Central memory CD8-positive, alpha-beta T cell (primary cell): ENCODE measurements around the gene SSBP3.

ENCODE experiments used
- ATAC-seq: fragments of 150-1000 bp; cut with Tn5 transposase; replicated peaks from 2 replicates; pipeline ENCODE4 v1.10.0; 2022; ENCODE audit warnings: mild to moderate bottlenecking, moderate FRiP score, moderate number of reproducible peaks; ENCODE audit not compliant: poor library complexity, severe bottlenecking; ENCODE audit errors: extremely low read depth
- DNase-seq, 2 donors: peaks; one replicate each; pipeline ENCODE4 v3.0.0; 2021; ENCODE audit warnings: low spot score in 2 of 2
- H3K27ac Mint-ChIP-seq: one replicate; pipeline ENCODE4 v1.8.0; 2022; ENCODE audit warnings: low read depth, mild to moderate bottlenecking, moderate library complexity, mixed read lengths
- H3K27me3 Mint-ChIP-seq: one replicate; pipeline ENCODE4 v1.8.0; 2022; ENCODE audit warnings: mixed read lengths
- H3K36me3 Mint-ChIP-seq: one replicate; pipeline ENCODE4 v1.8.0; 2022; ENCODE audit warnings: mild to moderate bottlenecking, moderate library complexity, mixed read lengths; ENCODE audit not compliant: insufficient read depth
- H3K4me1 Mint-ChIP-seq: one replicate; pipeline ENCODE4 v1.8.0; 2022; ENCODE audit warnings: mixed read lengths
- H3K4me3 Mint-ChIP-seq: one replicate; pipeline ENCODE4 v1.8.0; 2022; ENCODE audit warnings: mild to moderate bottlenecking, moderate library complexity, mixed read lengths
- H3K9me3 Mint-ChIP-seq: one replicate; pipeline ENCODE4 v1.8.0; 2022; ENCODE audit warnings: mixed read lengths

Gene SSBP3

DNA sequence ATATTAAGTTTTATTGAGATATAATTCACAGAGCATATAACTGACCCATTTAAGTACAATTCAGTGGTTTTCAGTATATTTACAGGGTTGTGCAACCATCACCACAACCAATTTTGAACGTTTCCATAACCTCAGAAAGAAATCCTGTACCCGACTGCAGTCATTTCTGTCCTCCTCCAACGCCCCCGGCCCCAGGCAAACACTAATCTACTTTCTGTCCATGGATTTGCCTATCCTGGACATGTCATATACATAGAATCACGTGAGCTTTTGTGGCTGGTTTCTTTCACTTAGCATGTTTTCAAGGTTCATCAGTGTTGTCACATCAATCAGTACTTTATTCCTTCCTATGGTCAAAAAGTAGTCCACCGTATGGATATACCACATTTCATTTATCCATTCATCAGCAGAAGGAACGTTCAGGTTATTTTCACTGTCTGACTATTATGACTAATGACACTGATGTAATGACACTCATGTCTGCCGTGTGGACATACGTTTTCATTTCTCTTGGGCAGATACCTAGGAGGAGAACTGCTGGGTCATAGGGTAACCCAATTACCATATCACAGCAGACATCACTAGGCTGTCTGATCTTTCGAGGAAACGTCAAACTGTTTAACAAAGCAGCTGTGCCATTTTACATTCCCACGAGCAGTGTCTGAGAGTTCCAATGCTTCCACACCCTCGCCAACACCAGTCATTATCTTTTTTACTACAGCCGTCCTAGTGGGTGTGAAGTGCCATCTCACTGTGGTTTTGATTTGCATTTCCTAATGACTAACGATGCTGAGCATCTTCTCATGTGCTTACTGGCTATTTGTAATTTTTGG, 175.5 kb downstream of the SSBP3 start:
- Mint-ChIP-seq H3K27me3 (no peaks in the 10 kb centered on the region), H3K4me1 (peaks cover 27% of the 10 kb centered on the region), H3K36me3 (peaks cover 16% of the 10 kb centered on the region), H3K27ac (peak overlapping the region; percentile 46), H3K9me3 (no peaks in the 10 kb centered on the region), H3K4me3 (no peak overlapping the region)
- ATAC-seq, result peak; percentile 66
- no peak for DNase-seq

DNA sequence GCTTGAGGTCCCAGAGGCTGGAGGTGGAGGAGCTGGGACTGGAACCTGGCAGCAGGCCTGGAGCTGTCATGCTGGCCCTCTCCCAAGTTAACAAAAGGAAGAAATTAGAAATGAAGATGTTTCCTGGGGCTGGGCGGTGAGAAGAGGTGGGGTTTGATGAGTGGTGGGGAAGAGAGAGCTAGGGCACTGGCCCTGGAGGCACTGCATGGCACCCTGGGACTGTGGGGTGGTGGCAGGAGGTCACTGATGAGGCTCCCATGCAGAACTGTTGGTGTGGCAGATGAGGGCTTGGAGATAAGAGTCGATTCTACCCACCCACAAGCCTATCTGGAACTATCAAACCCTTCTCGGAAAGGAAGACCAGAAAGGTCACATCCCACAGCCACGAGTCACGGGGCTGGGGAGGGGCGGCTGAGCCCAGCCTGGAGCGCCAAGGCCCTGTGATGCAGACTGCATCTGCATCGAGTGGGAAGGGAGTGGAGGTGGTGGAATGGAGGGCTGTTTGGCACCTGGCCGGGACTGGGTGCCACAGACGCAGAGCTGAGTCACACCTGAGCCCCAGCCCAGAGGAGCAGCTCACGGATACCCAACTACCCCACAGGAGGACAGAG, 176.8 kb downstream of the SSBP3 start:
- Mint-ChIP-seq H3K27ac (peak overlapping the region; percentile 67), H3K36me3 (peaks cover 24% of the 10 kb centered on the region), H3K4me1 (peaks cover 27% of the 10 kb centered on the region), H3K4me3 (no peak overlapping the region), H3K27me3 (no peaks in the 10 kb centered on the region), H3K9me3 (no peaks in the 10 kb centered on the region)
- ATAC-seq (no peak), DNase-seq (no peak)

DNA sequence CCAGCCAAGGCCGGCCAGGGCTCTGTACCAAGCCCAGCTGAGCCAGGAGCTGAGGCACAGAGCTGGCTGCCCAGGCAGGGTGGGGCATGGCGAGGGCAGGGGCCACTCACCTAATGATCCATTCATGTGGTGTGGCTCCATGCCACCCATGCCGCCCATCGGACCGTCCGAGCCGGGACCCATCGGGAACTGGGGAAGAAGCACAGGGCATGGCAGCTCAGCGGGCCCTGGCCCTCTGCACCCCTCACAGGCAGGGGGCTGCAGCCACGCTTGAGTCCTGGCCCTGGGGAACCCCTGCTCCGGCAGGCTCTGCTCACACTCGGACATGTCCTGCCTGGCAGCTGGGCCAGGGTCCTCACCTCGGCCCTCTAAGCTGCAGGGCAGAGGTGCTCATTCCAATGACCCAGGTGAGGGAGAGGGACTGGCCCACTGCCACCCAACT, 177.5 kb downstream of the SSBP3 start:
- ATAC-seq (no peak), DNase-seq (no peak)
- Mint-ChIP-seq H3K27ac (peak overlapping the region; percentile 67), H3K27me3 (no peaks in the 10 kb centered on the region), H3K36me3 (peaks cover 25% of the 10 kb centered on the region), H3K4me1 (peaks cover 27% of the 10 kb centered on the region), H3K9me3 (no peaks in the 10 kb centered on the region), H3K4me3 (no peak overlapping the region)

DNA sequence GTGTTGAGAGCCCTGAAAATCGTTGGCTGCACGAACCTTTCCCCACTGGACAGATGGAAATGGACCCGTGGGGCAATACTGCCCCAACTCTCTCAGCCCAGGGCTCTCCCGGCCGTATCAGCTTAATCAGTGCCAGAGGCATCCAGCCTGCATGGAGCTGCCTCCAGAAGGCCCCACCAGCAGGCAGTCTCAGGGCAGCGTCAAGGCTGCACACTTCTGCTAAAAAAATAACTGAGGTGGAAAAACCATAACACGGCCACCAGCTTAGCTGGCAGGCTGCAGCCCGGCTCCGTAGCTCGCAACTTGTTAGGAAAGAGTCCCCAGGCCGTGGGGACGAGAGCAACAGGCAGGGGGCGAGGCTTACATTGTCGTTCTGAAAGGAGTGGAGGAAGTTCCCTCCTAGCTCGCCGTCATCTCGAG, 178.3 kb downstream of the SSBP3 start:
- Mint-ChIP-seq H3K27ac (peak overlapping the region; percentile 44), H3K27me3 (no peaks in the 10 kb centered on the region), H3K9me3 (no peaks in the 10 kb centered on the region), H3K4me1 (peaks cover 27% of the 10 kb centered on the region), H3K4me3 (no peak overlapping the region), H3K36me3 (peaks cover 27% of the 10 kb centered on the region)
- DNase-seq (no peak), ATAC-seq (no peak)

DNA sequence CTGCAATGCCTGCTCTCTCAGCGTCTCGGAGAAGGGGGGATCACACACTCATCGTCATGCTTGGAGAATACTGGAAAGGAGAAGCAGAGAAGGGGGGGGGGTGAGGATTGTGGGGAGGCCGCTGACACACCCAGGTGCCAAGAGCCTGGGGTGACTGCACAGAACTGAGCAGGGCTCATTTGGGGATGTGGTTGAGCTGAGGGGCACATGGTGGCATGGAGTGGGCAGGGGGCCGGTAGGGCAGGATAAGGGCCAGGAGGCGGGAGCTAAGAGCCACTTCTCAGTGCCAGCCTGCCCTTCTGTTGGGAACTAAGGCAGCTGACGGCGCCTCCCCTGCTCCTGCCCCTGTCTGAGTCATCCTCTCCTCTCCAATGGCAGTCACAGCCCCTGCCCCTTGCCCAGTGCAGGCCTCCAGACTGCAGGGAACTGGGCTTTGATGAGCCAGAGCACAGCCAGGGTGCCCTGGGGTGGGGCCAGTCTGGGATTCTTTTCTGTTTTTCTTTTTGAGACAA, 179.0 kb downstream of the SSBP3 start:
- peaks cover 28% of the 10 kb centered on the region for H3K4me1 Mint-ChIP-seq
- no peaks in the 10 kb centered on the region for H3K9me3 Mint-ChIP-seq
- no peak for DNase-seq
- no peaks in the 10 kb centered on the region for H3K27me3 Mint-ChIP-seq
- H3K27ac Mint-ChIP-seq, result no peak overlapping the region
- H3K36me3 Mint-ChIP-seq, result peaks cover 27% of the 10 kb centered on the region
- no peak for ATAC-seq
- H3K4me3 Mint-ChIP-seq, result no peak overlapping the region

DNA sequence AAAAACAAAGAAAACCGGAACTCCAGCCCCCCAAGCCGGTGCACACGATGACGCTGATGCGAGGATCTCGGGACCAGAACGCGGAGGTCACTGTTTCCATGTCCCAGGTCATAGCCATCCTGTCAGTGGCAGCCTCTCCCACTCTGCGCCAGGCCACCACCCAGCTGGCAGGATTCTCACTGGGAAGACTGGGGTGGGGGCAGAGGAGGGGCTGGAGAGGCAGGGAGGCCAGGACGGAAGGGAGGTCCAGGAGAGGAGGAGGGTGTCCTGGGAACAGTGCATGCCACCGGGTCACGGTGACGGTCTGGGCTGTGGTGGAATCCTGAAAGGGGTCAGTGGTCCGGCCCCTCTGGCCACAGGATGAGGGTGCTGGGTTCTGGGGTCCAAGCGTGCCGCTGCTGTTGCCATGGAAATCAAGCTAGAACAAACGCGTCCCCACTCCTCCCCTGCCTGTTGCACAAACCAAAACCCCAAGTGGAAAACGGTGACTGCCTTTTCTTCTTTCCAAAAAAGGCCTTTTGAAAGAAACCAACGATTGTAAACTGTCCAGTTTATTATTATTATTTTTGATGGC, 180.1 kb downstream of the SSBP3 start:
- no peak for DNase-seq
- no peaks in the 10 kb centered on the region for H3K9me3 Mint-ChIP-seq
- H3K4me1 Mint-ChIP-seq, result peaks cover 25% of the 10 kb centered on the region
- H3K27ac Mint-ChIP-seq, result no peak overlapping the region
- H3K27me3 Mint-ChIP-seq, result no peaks in the 10 kb centered on the region
- peaks cover 30% of the 10 kb centered on the region for H3K36me3 Mint-ChIP-seq
- no peak overlapping the region for H3K4me3 Mint-ChIP-seq
- ATAC-seq, result no peak

DNA sequence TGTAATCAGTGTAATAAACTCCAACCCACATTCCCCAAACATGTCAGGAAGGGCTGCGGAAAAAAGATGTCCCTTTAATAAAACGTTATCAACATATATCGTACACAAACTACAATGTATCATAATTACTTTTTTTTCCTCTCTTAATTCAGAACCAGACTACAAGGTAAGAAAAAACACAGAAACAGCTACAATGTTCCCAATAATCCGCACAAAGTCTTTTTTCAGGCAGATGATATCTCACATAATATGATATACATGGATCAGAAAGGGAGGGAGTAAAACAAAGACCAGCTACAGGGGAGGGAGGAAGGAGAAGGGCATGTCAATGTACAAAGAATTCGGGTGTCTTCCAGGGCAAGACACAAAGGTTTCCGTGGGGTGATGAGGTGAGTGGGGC, 180.8 kb downstream of the SSBP3 start:
- H3K9me3 Mint-ChIP-seq, result no peaks in the 10 kb centered on the region
- ATAC-seq, result no peak
- H3K4me1 Mint-ChIP-seq, result peaks cover 20% of the 10 kb centered on the region
- peaks cover 30% of the 10 kb centered on the region for H3K36me3 Mint-ChIP-seq
- no peak overlapping the region for H3K27ac Mint-ChIP-seq
- H3K4me3 Mint-ChIP-seq, result no peak overlapping the region
- no peak for DNase-seq
- no peaks in the 10 kb centered on the region for H3K27me3 Mint-ChIP-seq

DNA sequence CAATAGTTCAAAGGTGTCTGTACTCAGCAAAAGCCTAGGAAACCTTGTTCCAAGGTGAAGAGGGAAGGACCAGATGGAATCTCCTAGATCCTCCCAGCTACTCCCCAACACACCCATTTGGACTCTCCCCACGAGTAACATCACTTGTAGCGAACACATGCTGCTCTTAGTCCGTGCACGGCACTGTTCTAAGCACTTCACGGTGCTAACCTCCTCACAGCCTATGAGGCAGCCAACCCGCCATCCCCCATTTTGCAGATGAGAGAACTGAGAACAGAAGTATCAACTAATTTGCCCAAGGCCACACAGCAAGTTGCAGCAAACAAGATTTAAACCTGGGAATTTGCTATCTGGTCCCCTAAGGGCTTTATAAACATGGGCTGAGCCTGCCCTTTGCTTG, 182.0 kb downstream of the SSBP3 start:
- H3K9me3 Mint-ChIP-seq, result no peaks in the 10 kb centered on the region
- H3K27me3 Mint-ChIP-seq, result no peaks in the 10 kb centered on the region
- H3K36me3 Mint-ChIP-seq, result peaks cover 29% of the 10 kb centered on the region
- no peak overlapping the region for H3K4me3 Mint-ChIP-seq
- peak overlapping the region; percentile 1 for H3K27ac Mint-ChIP-seq
- DNase-seq (no peak), ATAC-seq (no peak)
- H3K4me1 Mint-ChIP-seq, result peaks cover 12% of the 10 kb centered on the region

DNA sequence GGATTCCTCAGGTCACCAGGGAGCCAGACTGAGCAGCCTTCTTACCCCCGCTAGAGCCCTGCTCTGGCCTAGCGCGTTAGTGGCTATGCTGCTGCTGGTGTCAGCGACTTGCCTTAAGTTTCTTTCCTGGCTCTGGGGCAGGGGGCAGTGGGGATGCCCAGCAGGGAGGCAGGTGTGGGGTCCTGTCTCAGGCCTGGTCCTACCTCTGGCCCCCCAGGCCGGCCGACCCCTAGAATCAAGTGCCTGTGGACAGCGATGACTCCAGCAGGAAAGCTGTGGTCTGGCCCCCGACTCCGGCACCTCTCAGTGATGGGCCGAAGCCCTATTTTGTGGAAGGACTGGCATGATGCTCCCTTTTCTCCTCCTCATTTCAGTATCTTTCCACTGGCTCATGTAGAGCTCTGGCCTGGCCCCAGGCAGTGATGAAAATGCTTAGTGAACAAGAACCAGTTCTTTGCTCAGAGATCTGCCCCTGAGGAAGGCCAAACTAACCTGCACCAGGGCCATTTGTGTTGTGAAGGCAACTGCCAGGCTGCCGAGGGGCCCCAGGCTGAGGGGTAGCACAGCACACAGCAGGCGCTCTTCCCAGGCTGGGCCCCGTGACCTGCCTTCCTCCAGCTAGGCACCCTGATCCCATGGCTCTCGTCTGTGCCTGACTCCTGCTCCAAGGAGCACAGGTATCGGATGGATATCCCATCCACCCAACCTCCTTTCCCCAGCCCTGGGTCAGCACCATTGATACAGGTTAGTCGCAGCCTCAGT, 182.6 kb downstream of the SSBP3 start:
- Mint-ChIP-seq H3K27ac (peak overlapping the region; percentile 1), H3K4me1 (peaks cover 10% of the 10 kb centered on the region), H3K4me3 (no peak overlapping the region), H3K27me3 (no peaks in the 10 kb centered on the region), H3K9me3 (no peaks in the 10 kb centered on the region), H3K36me3 (peaks cover 30% of the 10 kb centered on the region)
- ATAC-seq (no peak), DNase-seq (no peak)

DNA sequence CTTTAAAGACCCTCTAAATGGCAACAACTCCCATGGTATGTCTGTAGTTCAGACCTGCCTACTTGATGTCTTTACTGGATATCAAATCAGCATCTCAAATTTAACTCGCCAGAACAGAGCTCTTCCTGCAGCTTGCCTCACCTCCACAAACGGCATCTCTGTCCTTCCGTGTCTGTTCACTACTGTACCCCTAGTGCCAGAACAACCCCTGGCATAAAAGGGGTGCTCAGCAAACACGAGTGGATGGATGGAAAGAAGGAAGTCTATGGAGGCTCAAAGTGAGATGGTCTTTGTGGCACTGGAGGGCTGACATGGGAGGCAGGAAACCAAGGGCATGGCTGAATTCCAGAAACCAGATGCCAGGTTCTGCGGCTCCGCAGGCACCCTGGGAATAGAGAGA, 183.5 kb downstream of the SSBP3 start:
- H3K27ac Mint-ChIP-seq, result peak overlapping the region; percentile 69
- no peaks in the 10 kb centered on the region for H3K27me3 Mint-ChIP-seq
- H3K4me1 Mint-ChIP-seq, result peaks cover 10% of the 10 kb centered on the region
- H3K9me3 Mint-ChIP-seq, result no peaks in the 10 kb centered on the region
- ATAC-seq, result no peak
- H3K36me3 Mint-ChIP-seq, result peaks cover 33% of the 10 kb centered on the region
- no peak for DNase-seq
- H3K4me3 Mint-ChIP-seq, result no peak overlapping the region

DNA sequence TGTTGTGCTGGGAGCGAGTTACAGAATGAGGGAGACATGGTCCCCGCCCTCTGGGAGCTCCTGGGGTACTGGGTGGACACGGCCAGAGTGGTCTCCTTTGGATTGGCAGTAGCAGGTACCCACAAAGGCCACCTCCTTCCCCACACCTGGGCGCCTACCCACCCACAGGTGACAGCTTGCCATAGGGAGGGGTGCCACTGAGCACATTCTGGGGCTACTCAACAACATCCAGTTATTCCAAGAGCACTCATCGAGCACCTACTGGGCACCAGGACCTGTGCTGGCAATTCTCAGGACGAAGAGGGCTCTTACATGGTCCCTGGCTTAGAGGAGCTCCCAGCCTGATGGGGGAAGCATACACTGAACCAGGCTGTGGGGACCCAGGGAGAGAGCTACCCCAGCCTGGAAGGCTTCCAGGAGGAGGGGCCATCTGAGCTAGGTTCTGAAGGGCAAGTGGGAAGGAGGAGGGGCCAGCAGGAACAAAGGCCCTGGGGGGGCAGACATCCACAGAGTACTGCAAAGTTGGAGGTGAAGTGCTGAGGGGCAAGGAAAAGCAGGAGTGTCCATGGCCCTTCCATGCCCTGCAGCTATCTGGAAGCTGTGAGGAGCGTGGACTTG, 184.2 kb downstream of the SSBP3 start:
- Mint-ChIP-seq H3K27ac (peak overlapping the region; percentile 69), H3K4me1 (peaks cover 10% of the 10 kb centered on the region), H3K27me3 (no peaks in the 10 kb centered on the region), H3K9me3 (no peaks in the 10 kb centered on the region), H3K36me3 (peaks cover 29% of the 10 kb centered on the region), H3K4me3 (no peak overlapping the region)
- ATAC-seq, result no peak
- DNase-seq, result no peak
